Stomach smooth muscle (tissue), 2 donors: Measurements from ENCODE around the gene TRERF1.

Experiments
- H3K27ac ChIP-seq: one replicate; pipeline ENCODE4 v1.7.0; 2013; ENCODE audit warnings: mild to moderate bottlenecking, low read length, inconsistent platforms
- H3K27me3 ChIP-seq, 2 donors: one replicate each; pipeline ENCODE4 v1.7.0; 2013; ENCODE audit warnings: low read length in 2 of 2; ENCODE audit not compliant: insufficient read depth in 2 of 2, control insufficient read depth in 1 of 2
- H3K36me3 ChIP-seq, 2 donors: one replicate each; pipeline ENCODE4 v1.7.0; 2013; ENCODE audit warnings: low read length in 2 of 2; ENCODE audit not compliant: control insufficient read depth in 2 of 2, insufficient read depth in 2 of 2
- H3K4me1 ChIP-seq: one replicate; pipeline ENCODE4 v1.7.0; 2013; ENCODE audit warnings: low read length; ENCODE audit not compliant: control insufficient read depth, insufficient read depth
- H3K4me3 ChIP-seq, 2 donors: one replicate each; pipeline ENCODE4 v1.7.0; 2013; ENCODE audit warnings: low read length in 2 of 2
- H3K9ac ChIP-seq, 2 donors: one replicate each; pipeline ENCODE4 v1.7.0; 2013; ENCODE audit warnings: low read length in 2 of 2, mild to moderate bottlenecking in 1 of 2
- H3K9me3 ChIP-seq, 2 donors: one replicate each; pipeline ENCODE4 v1.7.0; 2013; ENCODE audit warnings: low read length in 2 of 2; ENCODE audit not compliant: control insufficient read depth in 2 of 2
- donor health status: healthy.
- donor health status: Pancreatic carcinoma.

The TRERF1 gene

DNA sequence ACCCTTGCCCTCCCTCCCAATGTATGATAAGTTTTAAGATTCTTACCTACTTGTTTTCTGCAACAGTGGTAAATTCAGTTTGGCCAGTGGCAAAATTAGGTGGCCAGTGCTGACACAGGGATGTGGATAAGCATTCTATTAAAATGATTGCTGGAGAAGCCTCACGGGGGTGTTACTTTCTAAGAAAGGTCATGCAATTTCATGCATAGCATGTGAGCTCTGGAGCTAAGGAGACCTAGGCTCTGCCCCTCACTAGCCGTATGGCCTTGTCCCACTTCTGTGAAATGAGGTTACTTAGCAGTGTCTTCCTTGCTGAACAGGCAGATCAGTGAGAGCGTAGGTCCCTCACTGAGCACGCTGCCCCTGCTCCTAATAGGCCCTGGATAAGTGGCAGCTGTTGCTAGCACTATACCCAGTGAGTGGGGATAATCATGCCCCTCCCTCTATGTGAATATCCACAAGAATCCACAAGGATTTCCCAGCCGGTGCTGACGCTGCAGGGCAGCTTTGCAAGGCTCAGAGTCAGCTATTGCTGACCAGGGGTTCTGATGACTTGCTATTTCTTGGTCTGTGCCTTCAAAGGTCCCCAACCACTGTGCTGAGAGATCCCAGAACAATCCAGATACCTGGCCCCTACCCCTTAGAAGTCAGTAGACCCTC is 147.5 kb downstream of the TRERF1 start:
- Histone ChIP-seq H3K4me1 (no peaks in the 10 kb centered on the region), H3K36me3 (peaks cover 0 to 3% of the 10 kb centered on the region in 2 donors), H3K4me3 (no peak overlapping the region), H3K27me3 (no peaks in the 10 kb centered on the region), H3K9ac (no peak overlapping the region), H3K9me3 (no peaks in the 10 kb centered on the region), H3K27ac (no peak overlapping the region)

DNA sequence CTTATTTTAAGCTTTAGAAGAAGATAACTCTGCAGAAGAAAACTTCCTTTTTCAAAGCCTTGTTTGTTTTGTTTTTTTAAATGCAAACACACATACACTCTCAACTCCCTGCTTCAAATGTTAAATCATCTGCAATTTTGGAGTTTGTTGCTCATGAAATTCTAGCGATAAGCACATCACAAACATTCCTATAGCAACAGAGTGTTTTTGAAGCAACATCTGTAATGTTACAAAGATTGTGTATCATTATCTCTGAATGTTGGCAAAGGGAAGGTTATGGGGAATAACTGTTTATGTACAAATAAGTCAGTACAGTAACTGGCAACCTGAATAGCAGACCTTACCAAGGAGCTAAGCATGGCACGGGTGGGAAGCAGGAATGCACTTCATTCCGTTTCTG is 149.3 kb downstream of the TRERF1 start:
- no peaks in the 10 kb centered on the region for H3K4me1 ChIP-seq
- H3K36me3 ChIP-seq = peaks cover 0 to 3% of the 10 kb centered on the region in 2 donors
- H3K9me3 ChIP-seq = no peaks in the 10 kb centered on the region
- H3K27ac ChIP-seq = no peak overlapping the region
- H3K27me3 ChIP-seq = no peaks in the 10 kb centered on the region
- H3K9ac ChIP-seq = no peak overlapping the region
- H3K4me3 ChIP-seq = no peak overlapping the region

DNA sequence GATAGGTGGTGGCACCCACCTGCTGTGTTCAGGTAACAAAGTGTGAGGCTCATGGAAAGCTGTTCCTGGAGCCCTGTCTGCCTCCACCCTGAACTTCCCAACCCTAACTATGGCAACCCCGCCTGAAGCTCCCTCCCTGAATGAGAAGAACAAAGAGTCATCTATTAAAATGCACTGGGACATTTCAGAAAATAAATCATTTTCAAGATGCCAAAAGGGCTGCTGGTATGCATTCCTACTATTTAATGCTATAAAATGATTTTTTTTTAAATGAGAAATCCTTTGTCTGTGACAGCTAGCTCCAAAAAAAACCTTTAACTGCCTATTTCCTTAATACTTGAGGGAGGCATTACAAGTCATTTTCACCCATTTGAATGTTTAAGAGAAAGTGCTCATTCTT is 149.7 kb downstream of the TRERF1 start:
- Histone ChIP-seq H3K4me1 (no peaks in the 10 kb centered on the region), H3K9ac (no peak overlapping the region), H3K27me3 (no peaks in the 10 kb centered on the region), H3K9me3 (no peaks in the 10 kb centered on the region), H3K36me3 (peaks cover 0 to 3% of the 10 kb centered on the region in 2 donors), H3K4me3 (no peak overlapping the region), H3K27ac (no peak overlapping the region)

DNA sequence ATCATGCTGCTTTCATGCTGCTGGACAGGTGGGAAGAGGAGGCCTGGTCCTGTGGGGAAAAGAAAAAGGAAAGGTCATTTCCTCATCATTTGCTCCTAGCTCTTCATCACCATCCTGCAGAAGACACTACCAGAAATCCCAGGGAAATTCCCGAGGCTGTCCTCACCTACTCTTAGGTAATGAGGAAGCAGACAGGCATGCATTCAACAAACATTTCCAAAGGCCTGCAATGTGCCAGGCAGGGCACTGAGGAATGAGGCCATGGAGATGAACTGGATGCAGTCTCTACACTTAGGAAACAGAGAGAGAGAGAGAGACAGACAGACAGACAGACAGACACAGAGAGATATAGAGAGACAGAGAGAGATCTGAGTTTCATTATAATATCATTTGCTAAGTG is 151.0 kb downstream of the TRERF1 start:
- Histone ChIP-seq H3K36me3 (peaks cover 0 to 3% of the 10 kb centered on the region in 2 donors), H3K27me3 (no peaks in the 10 kb centered on the region), H3K9ac (no peak overlapping the region), H3K27ac (no peak overlapping the region), H3K4me1 (no peaks in the 10 kb centered on the region), H3K9me3 (no peaks in the 10 kb centered on the region), H3K4me3 (no peak overlapping the region)

DNA sequence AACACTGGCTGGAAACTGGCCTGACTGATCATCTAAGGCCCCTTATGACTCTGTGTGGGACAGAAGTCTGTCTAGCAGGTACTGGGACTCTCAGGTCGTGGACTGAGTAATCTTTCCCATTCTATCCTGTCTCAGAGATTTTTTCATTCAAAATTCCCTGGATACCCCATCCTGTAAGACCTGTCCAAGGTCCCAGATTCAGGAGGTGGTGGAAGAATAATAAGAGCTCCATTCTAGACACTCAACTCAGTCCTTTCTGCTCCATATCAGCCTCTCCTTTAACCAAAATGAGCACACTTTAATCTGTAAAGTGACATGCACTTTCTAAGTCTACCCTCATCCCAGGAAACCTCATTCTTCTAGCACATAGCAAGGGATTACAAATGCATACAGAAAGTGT is 151.5 kb downstream of the TRERF1 start:
- H3K36me3 ChIP-seq = peaks cover 0 to 3% of the 10 kb centered on the region in 2 donors
- no peak overlapping the region for H3K9ac ChIP-seq
- H3K9me3 ChIP-seq = no peaks in the 10 kb centered on the region
- no peak overlapping the region for H3K4me3 ChIP-seq
- H3K4me1 ChIP-seq = no peaks in the 10 kb centered on the region
- H3K27me3 ChIP-seq = no peaks in the 10 kb centered on the region
- H3K27ac ChIP-seq = no peak overlapping the region

DNA sequence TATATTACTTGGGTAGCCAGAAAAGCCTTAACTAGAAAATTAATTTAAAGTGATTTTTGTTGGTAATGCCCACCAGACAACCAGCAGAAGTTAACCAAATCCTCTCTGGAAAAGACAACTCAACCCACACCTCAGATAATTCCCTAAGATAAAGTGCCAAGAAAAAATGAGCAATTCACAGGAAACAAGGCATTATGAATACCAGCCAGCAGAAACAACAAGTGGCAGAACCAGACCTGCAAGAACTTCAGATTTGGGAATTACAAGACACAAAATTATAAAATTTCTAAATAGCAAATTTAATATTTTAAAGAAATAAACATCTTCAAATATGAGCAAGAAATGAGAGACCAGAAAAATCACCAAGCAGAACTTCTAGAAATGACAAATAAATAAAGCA is 154.1 kb downstream of the TRERF1 start:
- Histone ChIP-seq H3K27ac (no peak overlapping the region), H3K27me3 (no peaks in the 10 kb centered on the region), H3K9me3 (no peaks in the 10 kb centered on the region), H3K4me3 (no peak overlapping the region), H3K9ac (no peak overlapping the region), H3K4me1 (no peaks in the 10 kb centered on the region), H3K36me3 (peaks cover 0 to 3% of the 10 kb centered on the region in 2 donors)

DNA sequence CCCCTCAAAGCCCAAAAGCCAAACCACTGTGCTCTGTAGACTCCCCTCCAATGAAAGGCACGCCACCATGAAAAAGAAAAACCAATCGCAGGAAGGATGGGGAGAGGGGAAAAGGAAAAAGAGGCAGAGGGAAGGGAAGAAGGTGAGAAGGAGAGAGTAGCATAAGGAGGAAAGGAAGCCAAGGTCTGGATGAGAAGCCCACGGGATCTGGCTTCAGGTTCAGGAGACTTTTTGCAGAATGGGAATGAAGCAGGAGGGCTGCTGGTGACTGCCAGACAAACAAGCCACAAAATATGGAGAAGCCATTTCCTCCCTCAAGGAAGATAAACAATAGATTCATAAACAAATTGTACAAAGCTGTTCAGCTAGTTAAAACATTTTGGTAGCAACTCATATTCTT is 155.1 kb downstream of the TRERF1 start:
- H3K9me3 ChIP-seq = no peaks in the 10 kb centered on the region
- no peak overlapping the region for H3K9ac ChIP-seq
- no peaks in the 10 kb centered on the region for H3K27me3 ChIP-seq
- H3K4me3 ChIP-seq = no peak overlapping the region
- no peaks in the 10 kb centered on the region for H3K4me1 ChIP-seq
- no peak overlapping the region for H3K27ac ChIP-seq
- H3K36me3 ChIP-seq = peaks cover 0 to 3% of the 10 kb centered on the region in 2 donors

DNA sequence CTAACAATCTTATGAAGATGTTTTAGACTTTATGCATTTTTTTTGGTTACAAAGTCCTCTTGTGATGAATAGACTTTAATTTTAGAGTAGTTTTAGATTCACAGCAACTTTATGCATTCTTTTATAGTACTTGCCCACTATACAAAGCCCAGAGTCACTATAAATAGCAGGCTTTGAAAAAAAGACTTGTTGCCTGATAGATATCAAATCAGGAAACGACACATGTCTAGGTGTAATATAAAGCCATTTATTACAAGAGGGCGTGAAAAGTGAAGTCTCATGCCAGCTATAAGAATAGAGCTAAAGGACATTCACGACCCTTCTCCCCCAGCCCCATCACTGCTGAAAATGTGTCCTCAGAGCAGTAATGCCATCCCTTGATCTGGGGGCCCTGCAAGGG is 156.0 kb downstream of the TRERF1 start:
- peaks cover 0 to 5% of the 10 kb centered on the region in 2 donors for H3K36me3 ChIP-seq
- no peak overlapping the region for H3K9ac ChIP-seq
- no peaks in the 10 kb centered on the region for H3K9me3 ChIP-seq
- H3K27me3 ChIP-seq = no peaks in the 10 kb centered on the region
- no peaks in the 10 kb centered on the region for H3K4me1 ChIP-seq
- H3K4me3 ChIP-seq = no peak overlapping the region
- no peak overlapping the region for H3K27ac ChIP-seq

DNA sequence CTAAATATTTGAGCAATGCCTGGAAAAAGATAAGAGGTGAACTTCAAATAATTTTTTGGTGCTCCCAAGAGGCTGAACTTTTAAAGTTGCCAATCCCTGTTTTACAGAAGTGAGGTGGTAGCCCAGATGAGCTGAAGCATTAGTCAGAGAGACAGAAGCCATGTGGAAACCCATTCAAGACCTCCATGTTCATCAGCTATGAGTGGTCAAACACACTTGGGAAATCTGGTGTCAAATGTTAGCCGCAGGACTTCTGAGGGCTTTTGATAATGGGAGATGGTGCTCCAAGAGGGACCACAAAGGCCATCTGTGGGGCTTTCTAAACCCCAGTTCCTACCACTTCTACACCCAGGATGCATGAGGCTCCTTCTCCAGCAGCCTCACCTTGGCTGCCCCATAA is 156.5 kb downstream of the TRERF1 start:
- Histone ChIP-seq H3K9me3 (no peaks in the 10 kb centered on the region), H3K27me3 (no peaks in the 10 kb centered on the region), H3K9ac (no peak overlapping the region), H3K4me1 (no peaks in the 10 kb centered on the region), H3K27ac (no peak overlapping the region), H3K4me3 (no peak overlapping the region), H3K36me3 (peaks cover 0 to 5% of the 10 kb centered on the region in 2 donors)

DNA sequence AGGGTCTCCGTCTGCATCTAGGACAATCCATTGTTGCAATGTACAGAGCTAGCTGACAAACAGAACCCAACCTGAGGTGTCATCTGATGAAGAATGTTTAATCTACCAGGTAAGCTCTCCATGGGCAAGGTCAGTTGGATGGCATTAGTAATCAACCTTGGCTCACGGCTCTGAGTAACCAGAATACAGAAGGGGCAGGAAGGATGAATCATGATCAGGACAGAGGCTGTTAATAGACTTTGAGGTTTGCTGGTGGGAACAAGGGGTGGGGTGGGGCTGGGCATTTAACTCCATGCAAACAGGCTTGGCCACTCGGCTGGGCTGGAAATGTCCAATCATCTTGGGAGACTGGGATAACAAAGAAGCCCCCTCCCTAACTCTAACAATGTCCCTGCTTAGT is 157.0 kb downstream of the TRERF1 start:
- no peak overlapping the region for H3K4me3 ChIP-seq
- H3K36me3 ChIP-seq = peaks cover 0 to 4% of the 10 kb centered on the region in 2 donors
- H3K27ac ChIP-seq = no peak overlapping the region
- H3K9me3 ChIP-seq = no peaks in the 10 kb centered on the region
- no peak overlapping the region for H3K9ac ChIP-seq
- no peaks in the 10 kb centered on the region for H3K27me3 ChIP-seq
- no peaks in the 10 kb centered on the region for H3K4me1 ChIP-seq

DNA sequence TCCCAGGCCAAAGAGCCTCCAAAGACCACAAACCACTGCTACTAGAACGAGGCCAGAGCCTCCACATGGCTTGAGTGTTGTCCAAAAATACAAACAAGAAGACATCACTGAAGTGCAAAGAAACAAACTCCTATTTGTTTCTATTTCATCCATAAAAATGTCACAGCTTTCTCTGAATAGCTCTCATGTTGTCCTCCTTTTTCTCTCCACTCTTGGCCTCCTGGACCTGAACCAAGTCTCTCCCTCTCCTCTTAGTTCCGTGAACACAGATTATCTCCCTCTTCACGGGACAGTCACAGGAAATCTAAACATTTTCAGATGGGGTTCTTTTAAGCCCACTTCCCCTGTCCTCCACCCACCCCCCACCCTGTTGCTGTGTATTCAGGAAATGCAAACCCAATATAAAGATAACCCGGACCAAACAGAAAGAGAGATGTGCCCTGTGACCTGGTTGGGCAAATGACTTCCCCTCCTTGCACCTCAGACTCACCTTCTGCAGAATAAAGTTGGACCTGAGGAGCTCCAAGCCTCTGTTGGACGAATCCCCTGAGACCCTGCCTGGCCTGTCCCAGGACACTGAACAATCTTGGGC is 158.2 kb downstream of the TRERF1 start:
- H3K4me1 ChIP-seq = no peaks in the 10 kb centered on the region
- H3K27me3 ChIP-seq = no peaks in the 10 kb centered on the region
- H3K36me3 ChIP-seq = peaks cover 0 to 2% of the 10 kb centered on the region in 2 donors
- H3K27ac ChIP-seq = no peak overlapping the region
- no peak overlapping the region for H3K9ac ChIP-seq
- H3K9me3 ChIP-seq = no peaks in the 10 kb centered on the region
- no peak overlapping the region for H3K4me3 ChIP-seq
